H1 (cell line): Measurements from ENCODE around the gene CD52. TPM values are rescaled to one million over a fixed set of nuclear protein-coding genes. Genes with fewer than 3 reads are reported as not detected.
A peak's percentile ranks its signal among the peaks of the same experiment; 100 is the strongest.

Source experiments
- CTCF ChIA-PET: fragments of 300-600 bp; sonication (Branson Sonifier 250); formaldehyde crosslinking; loops from one replicate; lab custom pipeline; 2021; ENCODE audit not compliant: partially characterized antibody; lab: Charles Lee
- POLR2A ChIA-PET: fragments of 300-600 bp; sonication (Branson Sonifier 250); formaldehyde crosslinking; loops from one replicate; lab custom pipeline; 2021; ENCODE audit warnings: inconsistent platforms; ENCODE audit not compliant: partially characterized antibody; lab: Charles Lee
- DNase-seq, 2 experiments: peaks; one replicate each; pipeline versions ENCODE4 v3.0.0 to v3.0.0-alpha.2; 2010 to 2022; ENCODE audit warnings: low spot score in 2 of 2, low read depth in 1 of 2, mixed read lengths in 1 of 2
- FAIRE-seq: peaks from 2 replicates; lab custom pipeline; 2011; peaks lifted over from hg19 to GRCh38; lab: Jason Lieb, UNC
- H2AFZ ChIP-seq: 2 replicates; pipeline ENCODE4 v1.8.1; 2012; ENCODE audit warnings: low read length, inconsistent platforms
- H2AK5ac ChIP-seq: 2 replicates; pipeline ENCODE4 v1.6.1; 2013; ENCODE audit warnings: low read depth, low read length
- H2BK120ac ChIP-seq: replicated peaks from 2 replicates; pipeline ENCODE3; 2013; ENCODE audit warnings: low read depth, low read length, inconsistent platforms
- H2BK12ac ChIP-seq: 2 replicates; pipeline ENCODE4 v1.6.1; 2013; ENCODE audit warnings: low read depth, low read length
- H2BK15ac ChIP-seq: 2 replicates; pipeline ENCODE4 v1.6.1; 2013; ENCODE audit warnings: low read length
- H2BK20ac ChIP-seq: 2 replicates; pipeline ENCODE4 v1.6.1; 2013; ENCODE audit warnings: low read length
- H2BK5ac ChIP-seq: 2 replicates; pipeline ENCODE4 v1.6.1; 2013; ENCODE audit warnings: low read depth, low read length
- H3K14ac ChIP-seq: 2 replicates; pipeline ENCODE4 v1.6.1; 2013; ENCODE audit warnings: inconsistent platforms; ENCODE audit not compliant: insufficient read length
- H3K18ac ChIP-seq: 2 replicates; pipeline ENCODE4 v1.6.1; 2013; ENCODE audit warnings: low read length; ENCODE audit errors: extremely low read depth
- H3K23ac ChIP-seq: 2 replicates; pipeline ENCODE4 v1.6.1; 2013; ENCODE audit warnings: inconsistent platforms; ENCODE audit not compliant: insufficient read length
- H3K23me2 ChIP-seq: 2 replicates; pipeline ENCODE4 v1.6.1; 2013; ENCODE audit warnings: low read depth, low read length
- H3K27ac ChIP-seq: 2 replicates; pipeline ENCODE4 v1.6.1; 2011; ENCODE audit warnings: low read depth, low read length, inconsistent platforms
- H3K27me3 ChIP-seq, 4 experiments: replicated peaks in 1 of 4; 1 replicate in 1 of 4; 2 replicates in 3 of 4; pipeline versions ENCODE4 v1.6.1 to v1.8.1; 2011 to 2013; ENCODE audit warnings: low read length in 3 of 4, mild to moderate bottlenecking in 3 of 4, inconsistent platforms in 2 of 4, mixed read lengths in 2 of 4, moderate library complexity in 1 of 4; ENCODE audit not compliant: control insufficient read depth in 3 of 4, insufficient read depth in 3 of 4; ENCODE audit errors: extremely low read depth in 1 of 4
- H3K36me3 ChIP-seq, 4 experiments: 2 replicates each; pipeline versions ENCODE4 v1.6.1 to v1.8.1; 2011 to 2013; ENCODE audit warnings: mild to moderate bottlenecking in 4 of 4, low read length in 3 of 4, moderate library complexity in 2 of 4, control low read depth in 1 of 4, inconsistent platforms in 1 of 4; ENCODE audit not compliant: insufficient read depth in 4 of 4, control insufficient read depth in 2 of 4
- H3K4ac ChIP-seq: replicated peaks from 2 replicates; pipeline ENCODE3; 2013; ENCODE audit warnings: low read length, low read depth, mixed read lengths, inconsistent platforms; ENCODE audit not compliant: insufficient read length
- H3K4me1 ChIP-seq, 4 experiments: replicated peaks in 1 of 4; 1 replicate in 1 of 4; 2 replicates in 3 of 4; pipeline versions ENCODE4 v1.6.1 to v1.8.1; 2011 to 2013; ENCODE audit warnings: low read length in 3 of 4, inconsistent platforms in 2 of 4, mixed read lengths in 1 of 4; ENCODE audit not compliant: insufficient read depth in 4 of 4, control insufficient read depth in 3 of 4
- H3K4me2 ChIP-seq, 2 experiments: 2 replicates each; pipeline versions ENCODE4 v1.6.1 to v1.8.1; 2011 to 2013; ENCODE audit warnings: low read depth in 2 of 2, low read length in 2 of 2, control low read depth in 1 of 2, inconsistent platforms in 1 of 2, mild to moderate bottlenecking in 1 of 2; ENCODE audit not compliant: insufficient read depth in 1 of 2
- H3K4me3 ChIP-seq, 4 experiments: fragments of 200-600, 300-600 bp in 1 of 4; sonication (generic), shearing (Covaris generic), sonication (Bioruptor Twin) in 1 of 4; 2 replicates each; pipeline versions ENCODE4 v1.5.1 to v1.8.1; 2011 to 2016; ENCODE audit warnings: low read length in 4 of 4, low read depth in 3 of 4, control low read depth in 2 of 4, inconsistent platforms in 2 of 4, mild to moderate bottlenecking in 2 of 4, mixed read lengths in 1 of 4, moderate library complexity in 1 of 4; ENCODE audit not compliant: insufficient read depth in 2 of 4; ENCODE audit errors: extremely low read depth in 1 of 4
- H3K56ac ChIP-seq: replicated peaks from 2 replicates; pipeline ENCODE3; 2013; ENCODE audit warnings: low read depth, mild to moderate bottlenecking, mixed read lengths, low read length, inconsistent platforms; ENCODE audit not compliant: insufficient read length
- H3K79me1 ChIP-seq: 2 replicates; pipeline ENCODE4 v1.6.1; 2013; ENCODE audit warnings: low read depth, low read length, control low read depth
- H3K79me2 ChIP-seq, 2 experiments: 2 replicates each; pipeline versions ENCODE4 v1.6.1 to v1.8.1; 2012 to 2013; ENCODE audit warnings: low read length in 2 of 2, mild to moderate bottlenecking in 2 of 2, inconsistent platforms in 1 of 2; ENCODE audit not compliant: insufficient read depth in 2 of 2, control insufficient read depth in 1 of 2
- H3K9ac ChIP-seq, 4 experiments: replicated peaks in 1 of 4; 1 replicate in 1 of 4; 2 replicates in 3 of 4; pipeline versions ENCODE4 v1.6.1 to v1.8.1; 2011 to 2013; ENCODE audit warnings: low read depth in 3 of 4, low read length in 3 of 4, control low read depth in 2 of 4, mild to moderate bottlenecking in 2 of 4, moderate library complexity in 2 of 4, inconsistent platforms in 1 of 4; ENCODE audit errors: extremely low read depth in 1 of 4
- H3K9me3 ChIP-seq, 2 experiments: 2 replicates each; pipeline versions ENCODE4 v1.6.1 to v1.8.1; 2012 to 2013; ENCODE audit warnings: mild to moderate bottlenecking in 2 of 2, moderate library complexity in 2 of 2, control low read depth in 1 of 2, inconsistent platforms in 1 of 2, low read depth in 1 of 2, low read length in 1 of 2, mixed read lengths in 1 of 2; ENCODE audit not compliant: insufficient read depth in 2 of 2
- H4K20me1 ChIP-seq, 2 experiments: replicated peaks in 1 of 2; 2 replicates each; pipeline versions ENCODE3 to v1.8.1; 2011 to 2013; ENCODE audit warnings: inconsistent platforms in 2 of 2, low read length in 2 of 2, mild to moderate bottlenecking in 1 of 2; ENCODE audit not compliant: insufficient read depth in 2 of 2, control insufficient read depth in 1 of 2
- H4K5ac ChIP-seq: 2 replicates; pipeline ENCODE4 v1.6.1; 2013; ENCODE audit warnings: low read length, low read depth, mixed read lengths, inconsistent platforms; ENCODE audit not compliant: insufficient read length
- H4K8ac ChIP-seq: 2 replicates; pipeline ENCODE4 v1.8.0; 2013; ENCODE audit warnings: mild to moderate bottlenecking, moderate library complexity, low read length, inconsistent platforms; ENCODE audit not compliant: insufficient read depth; ENCODE audit errors: extremely low read depth
- H4K91ac ChIP-seq: replicated peaks from 2 replicates; pipeline ENCODE3; 2013; ENCODE audit warnings: low read length, mixed read lengths, inconsistent platforms; ENCODE audit not compliant: insufficient read length
- BCL11A ChIP-seq, 2 experiments: IDR thresholded peaks; one replicate each; pipeline ENCODE4 v1.6.1; 2011; ENCODE audit warnings: low read depth in 2 of 2, low read length in 2 of 2, mild to moderate bottlenecking in 2 of 2
- CHD2 ChIP-seq: IDR thresholded peaks from 2 replicates; pipeline ENCODE4 v1.6.1; 2012; ENCODE audit warnings: low read length, improper control_type of control experiment
- EP300 ChIP-seq, 2 experiments: IDR thresholded peaks; 1 replicate in 1 of 2; 2 replicates in 1 of 2; pipeline ENCODE4 v1.6.1; 2011 to 2012; ENCODE audit warnings: low read depth in 2 of 2, low read length in 2 of 2, mild to moderate bottlenecking in 2 of 2, borderline replicate concordance in 1 of 2, inconsistent platforms in 1 of 2, moderate library complexity in 1 of 2
- EZH2 ChIP-seq: fragments of 200-600 bp; sonication (generic); IDR thresholded peaks from 2 replicates; pipeline ENCODE4 v1.7.1; 2012; ENCODE audit warnings: low read depth, mild to moderate bottlenecking, moderate library complexity, low read length, inconsistent platforms; ENCODE audit not compliant: severe bottlenecking
- FOSL1 ChIP-seq: IDR thresholded peaks from 2 replicates; pipeline ENCODE4 v1.6.1; 2011; ENCODE audit warnings: mild to moderate bottlenecking, low read depth, low read length, moderate library complexity; ENCODE audit not compliant: insufficient read depth
- MAFK ChIP-seq: IDR thresholded peaks from 2 replicates; pipeline ENCODE4 v1.6.1; 2012; ENCODE audit warnings: low read depth, mild to moderate bottlenecking, improper control_type of control experiment, low read length
- RAD21 ChIP-seq, 2 experiments: IDR thresholded peaks in 1 of 2; conservative IDR thresholded peaks in 1 of 2; 2 replicates each; pipeline ENCODE4 v1.6.1; 2011; ENCODE audit warnings: low read depth in 2 of 2, low read length in 2 of 2, improper control_type of control experiment in 1 of 2, inconsistent platforms in 1 of 2, mild to moderate bottlenecking in 1 of 2, moderate library complexity in 1 of 2
- RXRA ChIP-seq: IDR thresholded peaks from 2 replicates; pipeline ENCODE4 v1.6.1; 2011; ENCODE audit warnings: low read depth, mild to moderate bottlenecking, low read length, moderate library complexity; ENCODE audit not compliant: insufficient read depth
- SAP30 ChIP-seq: fragments of 300-600 bp; sonication (generic); IDR thresholded peaks from 2 replicates; pipeline ENCODE4 v1.7.1; 2012; ENCODE audit warnings: low read length, moderate library complexity, mild to moderate bottlenecking, inconsistent platforms; ENCODE audit not compliant: insufficient read depth, insufficient replicate concordance
- SP4 ChIP-seq: IDR thresholded peaks from 2 replicates; pipeline ENCODE4 v1.6.1; 2012; ENCODE audit warnings: low read length, inconsistent platforms
- TAF1 ChIP-seq: IDR thresholded peaks from 2 replicates; pipeline ENCODE4 v1.6.1; 2011; ENCODE audit warnings: mild to moderate bottlenecking, low read depth, low read length
- YY1 ChIP-seq: IDR thresholded peaks from 2 replicates; pipeline ENCODE4 v1.6.1; 2011; ENCODE audit warnings: low read depth, mild to moderate bottlenecking, low read length
- WGBS, 2 experiments: shearing (Covaris generic) in 1 of 2; methylation state at CpG; one replicate each; pipeline versions ENCODE4 v1.1.6 to v1.1.7; 2013 to 2015; ENCODE audit warnings: low lambda C conversion rate in 2 of 2, mixed read lengths in 2 of 2, inconsistent platforms in 1 of 2, low coverage in 1 of 2, missing lambda C conversion rate in 1 of 2; ENCODE audit not compliant: insufficient replicate concordance in 2 of 2, insufficient coverage in 1 of 2, insufficient read length in 1 of 2; ENCODE audit errors: extremely low coverage in 1 of 2, missing lambda C conversion rate in 1 of 2; 5-methylcytosine and 5-hydroxymethylcytosine counted together
- polyA plus RNA-seq, 7 experiments: library from polyadenylated mRNA; depleted of rRNA in 3 of 7; stranded (reverse) in 5 of 7; unstranded in 2 of 7; fragments of >200 nt in 5 of 7; fragments of 200-250 nt in 2 of 7; gene quantifications; 1 replicate in 5 of 7; 2 replicates in 1 of 7; 4 replicates in 1 of 7; pipeline versions ENCODE4 v1.2.1 to v1.2.3, GENCODE V29; 2011 to 2013; ENCODE audit warnings: missing spikeins in 2 of 7, mixed read lengths in 2 of 7
- total RNA-seq: library from RNA; stranded (reverse); fragmentation: NEBNext Ultra II Directional; extraction: Animal tissue kit (Norgen Biotek cat#: 25700); gene quantifications from 2 replicates; pipeline ENCODE4 v1.2.1, GENCODE V29; 2021

The CD52 gene
- total and polyA plus RNA-seq, 2 of the 8 experiments (the other 6 are each of a cell fraction or from before 2014, with no cell fraction given): 2.4 to 3.1 TPM

GRCh38 chr1:26283279-26283853 lies 34.4 kb upstream of the CD52 start:
- Histone ChIP-seq H3K4me3 (no peak overlapping the region), H3K4me1 (peaks cover 8 to 37% (median 22%) of the 10 kb centered on the region in 4 experiments), H2AK5ac (no peak overlapping the region), H3K9ac (no peak overlapping the region), H4K20me1 (peaks cover 4 to 19% of the 10 kb centered on the region in 2 experiments), H2BK5ac (no peak overlapping the region), H3K23me2 (peaks cover 9% of the 10 kb centered on the region; the same call in 1 of the 2 replicates), H4K8ac (no peak overlapping the region), H3K27me3 (no peaks in the 10 kb centered on the region), H3K27ac (no peak overlapping the region), H3K14ac (no peak overlapping the region), H3K18ac (no peak overlapping the region), H2BK120ac (no peak overlapping the region), H4K5ac (no peak overlapping the region), H2BK15ac (no peak overlapping the region), H3K36me3 (peaks cover 0 to 4% (median 0%) of the 10 kb centered on the region in 4 experiments; a peak in 1 of 8 replicates), H4K91ac (no peak overlapping the region)
- POLR2A ChIA-PET: interaction anchor here (0.7 to 3.1 kb wide), 7 partner anchors 18 to 130 kb away, joined by 3 to 13 read pairs (median 3); partner anchors contain the start of genes CRYBG2 and LIN28A
- DNase-seq (no peak), FAIRE-seq (no peak)
- TF ChIP-seq BCL11A (IDR thresholded peaks at IDR 0.05; ENCODE audit: low read depth in 2 of 2, low read length in 2 of 2) (no peak), CHD2 (no peak), SAP30 (no peak), FOSL1 (no peak), MAFK (no peak), TAF1 (no peak), RAD21 (IDR thresholded peaks at IDR 0.05 in 1 of 2, conservative IDR thresholded peaks at IDR 0.05 in 1 of 2; ENCODE audit: low read depth in 2 of 2, low read length in 2 of 2) (no peak), EZH2 (no peak), SP4 (no peak), RXRA (no peak), EP300 (IDR thresholded peaks at IDR 0.05; ENCODE audit: borderline replicate concordance in 1 of 2, low read depth in 2 of 2, low read length in 2 of 2) (no peak), YY1 (no peak)
- TF ChIP-seq, all 59 proteins: peak for 0
- Histone ChIP-seq H2BK12ac (peak overlapping the region; percentile 28; the same call in 1 of the 2 replicates), H3K79me1 (no peaks in the 10 kb centered on the region), H2BK20ac (no peak overlapping the region), H3K23ac (no peak overlapping the region), H2AFZ (no peak overlapping the region), H3K9me3 (no peaks in the 10 kb centered on the region), H3K56ac (no peak overlapping the region), H3K79me2 (peaks cover 0 to 5% of the 10 kb centered on the region in 2 experiments; a peak in 1 of 4 replicates), H3K4ac (no peak overlapping the region), H3K4me2 (no peak overlapping the region)
- 88% methylated on average over 4 of the region's 4 CpGs; no CpG with 5 or more reads in 1 of the 2 experiments for WGBS, 2 experiments
- CTCF ChIA-PET: interaction anchor here (0.8 to 39.7 kb wide), 8 partner anchors 7 to 149 kb away, joined by 3 to 1530 read pairs (median 42); partner anchors contain the start of genes CATSPER4, CD52, CRYBG2 and DHDDS
